AG09319 (cell line): ENCODE results near the gene HELZ.

Experiments used
- DNase-seq: peaks from one replicate; pipeline ENCODE4 v3.0.0-alpha.2; 2010; ENCODE audit warnings: low read depth; ENCODE audit errors: extremely low read depth
- TF ChIP-seq, protein P1 (sequence below): IDR thresholded peaks from 2 replicates; pipeline ENCODE4 v1.5.1; 2011; ENCODE audit warnings: low read depth, mild to moderate bottlenecking, inconsistent platforms, low read length, moderate library complexity

The HELZ gene

DNA sequence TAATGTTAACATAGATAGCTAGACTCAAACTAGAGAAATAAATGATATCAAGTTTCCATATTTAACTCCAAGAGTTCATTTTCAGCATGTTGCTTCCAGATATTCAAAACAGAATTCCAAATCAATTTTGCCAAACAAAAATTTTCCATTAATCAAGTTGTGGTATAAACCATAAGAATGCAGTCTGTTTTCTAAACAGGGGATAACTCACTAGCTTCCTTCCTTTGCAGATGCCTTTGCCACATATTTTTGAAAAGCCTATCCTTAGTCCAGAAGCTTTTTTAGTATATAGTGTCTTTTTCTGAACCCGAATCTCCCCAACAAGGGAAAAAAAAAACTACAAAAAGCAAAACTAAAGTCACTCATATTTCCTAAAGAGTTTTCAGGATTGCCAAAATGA lies 61.5 kb downstream of the HELZ start:
- TF ChIP-seq, protein P1, sequence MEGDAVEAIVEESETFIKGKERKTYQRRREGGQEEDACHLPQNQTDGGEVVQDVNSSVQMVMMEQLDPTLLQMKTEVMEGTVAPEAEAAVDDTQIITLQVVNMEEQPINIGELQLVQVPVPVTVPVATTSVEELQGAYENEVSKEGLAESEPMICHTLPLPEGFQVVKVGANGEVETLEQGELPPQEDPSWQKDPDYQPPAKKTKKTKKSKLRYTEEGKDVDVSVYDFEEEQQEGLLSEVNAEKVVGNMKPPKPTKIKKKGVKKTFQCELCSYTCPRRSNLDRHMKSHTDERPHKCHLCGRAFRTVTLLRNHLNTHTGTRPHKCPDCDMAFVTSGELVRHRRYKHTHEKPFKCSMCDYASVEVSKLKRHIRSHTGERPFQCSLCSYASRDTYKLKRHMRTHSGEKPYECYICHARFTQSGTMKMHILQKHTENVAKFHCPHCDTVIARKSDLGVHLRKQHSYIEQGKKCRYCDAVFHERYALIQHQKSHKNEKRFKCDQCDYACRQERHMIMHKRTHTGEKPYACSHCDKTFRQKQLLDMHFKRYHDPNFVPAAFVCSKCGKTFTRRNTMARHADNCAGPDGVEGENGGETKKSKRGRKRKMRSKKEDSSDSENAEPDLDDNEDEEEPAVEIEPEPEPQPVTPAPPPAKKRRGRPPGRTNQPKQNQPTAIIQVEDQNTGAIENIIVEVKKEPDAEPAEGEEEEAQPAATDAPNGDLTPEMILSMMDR, result no peak
- no peak for DNase-seq

DNA sequence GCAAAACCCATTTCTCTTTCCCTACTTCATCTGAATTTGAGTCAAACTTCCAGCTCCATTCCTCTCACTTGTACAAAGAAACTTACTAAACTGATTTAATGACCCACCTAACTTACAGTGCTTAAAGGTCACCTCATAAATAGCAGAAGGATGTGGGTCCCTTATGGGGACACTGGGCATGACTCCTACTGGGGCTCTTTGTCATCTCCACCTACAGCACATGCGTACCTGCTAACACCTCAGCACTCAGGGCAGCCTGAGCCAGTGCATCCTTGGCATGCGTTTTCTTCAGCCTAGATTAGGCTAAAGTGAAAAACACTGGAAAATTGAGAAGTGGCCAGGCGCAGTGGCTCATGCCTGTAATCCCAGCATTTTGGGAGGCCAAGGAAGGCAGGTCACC lies 63.2 kb downstream of the HELZ start:
- no peak for DNase-seq
- TF ChIP-seq, protein P1, result no peak

DNA sequence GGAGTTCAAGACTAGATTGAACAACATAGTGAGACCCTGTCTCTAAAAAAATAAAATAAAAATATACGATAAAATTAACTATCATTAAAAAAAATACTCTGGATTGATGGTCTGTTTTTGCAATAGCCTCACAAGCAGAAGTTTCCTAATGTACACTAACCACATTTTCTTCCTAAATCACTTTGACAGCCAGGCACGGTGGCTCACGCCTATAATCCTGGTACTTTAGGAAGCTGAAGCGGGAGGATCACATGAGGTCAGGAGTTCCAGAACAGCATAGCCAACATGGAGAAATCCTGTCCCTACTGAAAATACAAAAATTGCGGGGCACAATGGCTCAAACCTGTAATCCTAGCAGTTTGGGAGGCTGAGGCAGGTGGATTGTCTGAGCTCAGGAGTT lies 64.7 kb downstream of the HELZ start:
- DNase-seq, result no peak

DNA sequence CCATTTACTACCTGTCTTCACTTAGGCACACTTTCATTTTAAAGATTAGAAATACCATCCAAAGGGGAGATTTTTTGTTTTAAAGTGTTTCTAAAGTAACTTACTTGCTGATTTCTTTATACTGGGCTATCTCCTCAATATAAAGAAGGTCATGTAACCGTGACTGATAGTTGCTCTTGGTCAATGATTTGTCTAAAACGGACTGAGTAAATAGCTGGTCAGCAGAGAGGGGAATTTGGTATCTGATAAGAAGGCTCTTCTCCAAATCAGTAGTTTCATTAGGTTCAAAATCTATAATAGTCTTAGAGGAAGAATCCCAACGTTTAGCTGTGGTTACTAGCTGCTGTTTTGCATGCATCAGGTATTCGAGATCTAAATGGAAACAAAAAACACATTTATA lies 66.4 kb downstream of the HELZ start:
- no peak for DNase-seq
- TF ChIP-seq, protein P1, result no peak

More for the DNA sequence above, 64.7 kb downstream of the HELZ start:
- TF ChIP-seq, protein P1, result no peak

DNA sequence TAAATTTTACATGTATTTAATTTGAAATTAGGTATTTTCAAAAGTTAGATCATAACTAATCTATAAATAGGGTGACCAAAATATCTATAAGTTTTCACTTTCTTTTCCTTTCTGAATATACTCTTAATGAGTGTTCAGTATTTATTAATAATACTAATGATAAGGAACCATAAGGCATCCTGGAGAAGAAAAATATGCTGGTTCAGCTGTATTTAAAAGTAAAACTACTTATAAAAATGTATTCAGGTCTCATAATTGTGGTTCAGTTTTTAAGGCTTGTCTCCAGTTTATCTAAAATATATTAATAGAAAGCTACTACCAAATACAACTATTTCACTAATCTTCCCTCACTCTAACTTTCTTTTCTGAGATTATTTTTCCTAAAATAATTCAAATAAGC lies 67.3 kb downstream of the HELZ start:
- no peak for DNase-seq
- TF ChIP-seq, protein P1, result no peak

DNA sequence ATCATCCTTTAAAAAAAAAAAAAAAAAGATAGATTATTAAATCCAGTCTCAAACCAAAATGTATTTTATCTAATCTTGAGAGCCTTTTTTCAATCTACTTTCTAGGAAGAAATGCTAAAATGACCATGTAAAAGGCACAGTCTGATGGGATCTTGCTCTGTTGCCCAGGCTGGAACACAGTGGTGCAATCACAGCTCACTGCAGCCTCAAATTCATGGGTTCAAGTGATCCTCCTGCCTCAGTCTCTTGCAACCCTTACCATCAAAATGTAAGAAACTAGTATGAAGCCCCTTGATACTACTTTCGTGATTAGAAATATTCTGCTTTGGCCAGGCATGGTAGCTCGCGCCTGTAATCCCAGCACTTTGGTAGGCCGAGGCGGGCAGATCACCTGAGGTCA lies 70.8 kb downstream of the HELZ start:
- TF ChIP-seq, protein P1, result no peak
- DNase-seq, result no peak

DNA sequence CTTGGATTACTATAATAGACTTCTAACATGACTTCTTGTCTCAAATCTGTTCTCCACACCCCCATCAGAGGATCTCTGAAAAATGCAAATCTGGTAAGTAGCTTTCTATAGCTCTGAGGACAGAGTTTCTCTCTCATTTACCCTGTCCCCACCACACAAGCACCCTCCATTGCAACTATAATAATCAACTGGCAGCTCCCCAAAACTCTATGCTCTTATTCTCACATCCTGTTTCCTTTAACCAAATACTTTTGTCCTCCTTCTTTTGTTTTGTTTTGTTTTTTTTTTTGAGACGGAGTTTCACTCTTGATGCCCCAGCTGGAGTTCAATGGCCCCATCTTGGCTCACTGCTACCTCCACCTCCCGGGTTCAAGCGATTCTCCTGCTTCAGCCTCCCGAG lies 73.4 kb downstream of the HELZ start:
- TF ChIP-seq, protein P1, result no peak
- DNase-seq, result no peak

DNA sequence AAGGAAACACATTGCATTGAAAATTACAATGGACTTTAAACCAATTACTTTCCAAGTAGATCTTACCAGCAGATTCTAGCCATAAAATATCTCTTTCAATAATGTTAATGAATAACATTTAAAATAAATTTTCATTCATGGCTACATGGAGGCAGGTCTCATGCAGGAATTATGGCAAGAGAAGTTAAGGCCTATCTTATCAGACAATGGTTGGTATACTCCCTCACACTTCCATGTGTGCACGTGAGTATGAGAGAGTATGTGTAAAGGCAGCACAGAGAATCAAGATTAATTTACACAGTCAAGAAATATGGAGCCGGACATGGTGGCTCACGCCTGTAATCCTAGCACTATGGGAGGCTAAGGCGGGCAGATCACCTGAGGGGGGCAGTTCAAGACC lies 76.5 kb downstream of the HELZ start:
- DNase-seq, result no peak
- TF ChIP-seq, protein P1, result no peak
